Dermis blood vessel endothelial cell (primary cell): Measurements from ENCODE around the gene NDUFS2. TPM values are rescaled to one million over a fixed set of nuclear protein-coding genes. Genes with fewer than 3 reads are reported as not detected.
A peak's percentile ranks its signal among the peaks of the same experiment; 100 is the strongest.

Source experiments
- DNase-seq: peaks from one replicate; pipeline ENCODE4 v3.0.0; 2010
- total RNA-seq: library from RNA; depleted of rRNA; stranded (reverse); fragments of >200 nt; gene quantifications from 2 replicates; pipeline ENCODE4 v1.2.3, GENCODE V29; 2014

NDUFS2 gene
- 154 and 208 TPM in 2 replicates for total RNA-seq

GRCh38 chr1:161201836-161202712 is at the start of gene NDUFS2:
Gene NDUFS2 (plus strand): TSS chr1:161202367. CDS start chr1:161202386, 19 bp downstream.
- peak; percentile 100 for DNase-seq

- DNase-seq, result no peak
Observed at GRCh38 chr1:161153176-161153575, 49.0 kb upstream of the NDUFS2 start.

- peak; percentile 94 for DNase-seq
Observed at GRCh38 chr1:161153682-161154337, 48.4 kb upstream of the NDUFS2 start, which contains the start of gene UFC1. Gene UFC1 (plus strand): TSS chr1:161153978. CDS start chr1:161153998, 20 bp downstream.

GRCh38 chr1:161157867-161158266 is 44.3 kb upstream of the NDUFS2 start:
- no peak for DNase-seq

- DNase-seq, result no peak
Observed at GRCh38 chr1:161158316-161159010, 43.7 kb upstream of the NDUFS2 start.

GRCh38 chr1:161159087-161159912 is 42.9 kb upstream of the NDUFS2 start, which contains the start of gene USP21:
Gene USP21 (plus strand): TSS chr1:161159500. CDS start chr1:161160641, 1,141 bp downstream.
- DNase-seq, result peak; percentile 94

GRCh38 chr1:161159913-161160243 is 42.3 kb upstream of the NDUFS2 start:
- no peak for DNase-seq

GRCh38 chr1:161160671-161161145 is 41.5 kb upstream of the NDUFS2 start:
- no peak for DNase-seq

- DNase-seq, result no peak
Observed at GRCh38 chr1:161161652-161162051, 40.5 kb upstream of the NDUFS2 start.

- no peak for DNase-seq
Observed at GRCh38 chr1:161162052-161162451, 40.1 kb upstream of the NDUFS2 start.

GRCh38 chr1:161162806-161163205 is 39.4 kb upstream of the NDUFS2 start:
- DNase-seq, result no peak

- no peak for DNase-seq
Observed at GRCh38 chr1:161163793-161164192, 38.4 kb upstream of the NDUFS2 start.

GRCh38 chr1:161164901-161165610 is 37.1 kb upstream of the NDUFS2 start:
- DNase-seq, result no peak

GRCh38 chr1:161165742-161166668 is 36.2 kb upstream of the NDUFS2 start, which contains the start of gene PPOX:
Gene PPOX (plus strand): TSS chr1:161166426. CDS start chr1:161166848, 422 bp downstream.
- peak; percentile 99 for DNase-seq

- DNase-seq, result peak; percentile 44
Observed at GRCh38 chr1:161166669-161167548, 35.3 kb upstream of the NDUFS2 start.

- no peak for DNase-seq
Observed at GRCh38 chr1:161168906-161169305, 33.3 kb upstream of the NDUFS2 start.

- DNase-seq, result no peak
Observed at GRCh38 chr1:161171191-161171590, 31.0 kb upstream of the NDUFS2 start.

GRCh38 chr1:161171696-161172095 is 30.5 kb upstream of the NDUFS2 start:
- no peak for DNase-seq

- no peak for DNase-seq
Observed at GRCh38 chr1:161172349-161172748, 29.8 kb upstream of the NDUFS2 start.
